ENCODE results near the gene CACNA2D3. TPM values are rescaled to one million over a fixed set of nuclear protein-coding genes. Genes with fewer than 3 reads are reported as not detected.

The CACNA2D3 gene
- total RNA-seq, 1 donor from 2014 or later: 0.70 TPM

DNA sequence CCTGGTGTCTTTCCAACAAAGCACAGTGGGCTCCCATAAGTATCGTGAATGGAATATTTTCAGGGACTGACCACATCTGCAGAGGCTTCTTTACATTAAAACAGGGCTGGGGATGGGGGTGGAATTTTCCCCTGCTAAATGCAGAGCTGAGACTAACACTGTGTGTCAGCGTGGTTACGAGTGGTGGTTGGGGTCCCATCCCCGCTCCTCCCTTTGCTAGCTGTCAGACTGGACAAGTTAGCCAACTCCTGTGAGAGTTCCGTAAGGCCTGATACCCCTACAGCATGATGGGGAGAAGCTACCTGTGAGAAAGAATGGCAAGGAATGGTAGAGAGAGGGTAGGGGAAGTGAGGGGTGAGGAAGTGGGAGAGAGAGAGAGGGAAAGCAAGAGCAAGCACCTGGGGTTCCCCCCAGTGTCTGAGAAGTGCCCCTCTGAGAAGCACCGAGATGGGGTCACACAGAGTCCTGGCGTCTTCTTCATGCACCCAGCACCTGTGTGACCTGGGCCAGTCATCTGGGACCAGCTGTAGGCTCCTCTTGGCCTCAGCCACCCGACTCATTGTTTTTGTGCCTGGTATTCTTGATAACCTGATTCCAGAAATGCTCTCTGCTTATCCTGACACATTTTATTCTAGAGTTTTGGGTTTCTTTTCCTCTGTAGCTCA lies 395.8 kb downstream of the CACNA2D3 start:
- Histone ChIP-seq H4K20me1 (ENCODE audit: insufficient read depth, low read length) (no peaks in the 10 kb centered on the region), H3K9me3 (ENCODE audit: insufficient read depth, low read depth, low read length) (peaks cover 4% of the 10 kb centered on the region), H3K79me2 (ENCODE audit: insufficient read depth, low read length) (no peaks in the 10 kb centered on the region), H3K27ac (ENCODE audit: low read depth, low read length) (no peak overlapping the region), H3K27me3 (ENCODE audit: insufficient read depth, low read length) (no peaks in the 10 kb centered on the region), H2AFZ (ENCODE audit: low read depth, low read length) (no peak overlapping the region), H3K4me2 (ENCODE audit: low read length) (no peak overlapping the region), H3K4me1 (ENCODE audit: insufficient read depth, low read length) (no peaks in the 10 kb centered on the region), H3K36me3 (ENCODE audit: insufficient read depth, low read length) (no peaks in the 10 kb centered on the region), H3K9ac (ENCODE audit: low read length) (no peak overlapping the region), H3K4me3 (ENCODE audit: insufficient read depth, low read depth, low read length) (no peak overlapping the region)
- Mint-ChIP-seq H3K9me3 (ENCODE audit: unreplicated experiment) (peaks cover 8% of the 10 kb centered on the region), H3K4me3 (ENCODE audit: unreplicated experiment) (no peak overlapping the region), H3K36me3 (ENCODE audit: low read depth, unreplicated experiment) (no peaks in the 10 kb centered on the region), H3K27me3 (ENCODE audit: low read depth, unreplicated experiment) (peaks cover 23% of the 10 kb centered on the region), H3K4me1 (ENCODE audit: low read depth, unreplicated experiment) (no peaks in the 10 kb centered on the region), H3K27ac (ENCODE audit: unreplicated experiment) (no peak overlapping the region)
- FAIRE-seq (no peak), DNase-seq (ENCODE audit: low read depth) (no peak)
- TF ChIP-seq EZH2 (IDR thresholded peaks at IDR 0.05; ENCODE audit: insufficient read depth, low read length): no peak
- TF ChIP-seq, protein P1, sequence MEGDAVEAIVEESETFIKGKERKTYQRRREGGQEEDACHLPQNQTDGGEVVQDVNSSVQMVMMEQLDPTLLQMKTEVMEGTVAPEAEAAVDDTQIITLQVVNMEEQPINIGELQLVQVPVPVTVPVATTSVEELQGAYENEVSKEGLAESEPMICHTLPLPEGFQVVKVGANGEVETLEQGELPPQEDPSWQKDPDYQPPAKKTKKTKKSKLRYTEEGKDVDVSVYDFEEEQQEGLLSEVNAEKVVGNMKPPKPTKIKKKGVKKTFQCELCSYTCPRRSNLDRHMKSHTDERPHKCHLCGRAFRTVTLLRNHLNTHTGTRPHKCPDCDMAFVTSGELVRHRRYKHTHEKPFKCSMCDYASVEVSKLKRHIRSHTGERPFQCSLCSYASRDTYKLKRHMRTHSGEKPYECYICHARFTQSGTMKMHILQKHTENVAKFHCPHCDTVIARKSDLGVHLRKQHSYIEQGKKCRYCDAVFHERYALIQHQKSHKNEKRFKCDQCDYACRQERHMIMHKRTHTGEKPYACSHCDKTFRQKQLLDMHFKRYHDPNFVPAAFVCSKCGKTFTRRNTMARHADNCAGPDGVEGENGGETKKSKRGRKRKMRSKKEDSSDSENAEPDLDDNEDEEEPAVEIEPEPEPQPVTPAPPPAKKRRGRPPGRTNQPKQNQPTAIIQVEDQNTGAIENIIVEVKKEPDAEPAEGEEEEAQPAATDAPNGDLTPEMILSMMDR (IDR thresholded peaks at IDR 0.05; ENCODE audit: insufficient read depth, low read depth, low read length): no peak

DNA sequence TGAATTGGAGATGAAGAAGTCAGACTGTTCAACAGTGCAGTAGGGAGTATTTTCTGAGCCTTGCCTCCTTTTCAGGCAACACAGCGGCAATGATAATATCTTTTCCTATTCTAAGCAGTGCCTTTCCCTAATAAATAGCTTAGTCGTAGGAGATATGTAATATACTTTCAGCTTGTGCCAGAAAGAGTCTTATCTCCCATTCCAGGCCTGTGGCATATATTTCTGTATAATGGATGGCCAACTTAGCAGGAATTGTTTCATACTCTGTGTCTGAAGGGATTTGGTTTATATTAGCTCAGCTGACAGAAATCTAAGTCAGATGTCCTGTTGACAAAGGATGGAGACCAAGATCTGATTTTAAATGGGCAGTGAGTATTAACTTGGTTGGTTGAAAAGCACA lies 397.1 kb downstream of the CACNA2D3 start:
- no peaks in the 10 kb centered on the region for H3K4me1 Mint-ChIP-seq (ENCODE audit: low read depth, unreplicated experiment)
- H3K36me3 Mint-ChIP-seq (ENCODE audit: low read depth, unreplicated experiment): no peaks in the 10 kb centered on the region
- Histone ChIP-seq H3K79me2 (ENCODE audit: insufficient read depth, low read length) (no peaks in the 10 kb centered on the region), H3K36me3 (ENCODE audit: insufficient read depth, low read length) (no peaks in the 10 kb centered on the region), H3K9ac (ENCODE audit: low read length) (no peak overlapping the region), H3K27me3 (ENCODE audit: insufficient read depth, low read length) (no peaks in the 10 kb centered on the region), H3K27ac (ENCODE audit: low read depth, low read length) (no peak overlapping the region), H2AFZ (ENCODE audit: low read depth, low read length) (no peak overlapping the region), H3K4me3 (ENCODE audit: insufficient read depth, low read depth, low read length) (no peak overlapping the region), H4K20me1 (ENCODE audit: insufficient read depth, low read length) (no peaks in the 10 kb centered on the region), H3K9me3 (ENCODE audit: insufficient read depth, low read depth, low read length) (peaks cover 4% of the 10 kb centered on the region), H3K4me2 (ENCODE audit: low read length) (no peak overlapping the region), H3K4me1 (ENCODE audit: insufficient read depth, low read length) (no peaks in the 10 kb centered on the region)
- DNase-seq (ENCODE audit: low read depth) (no peak), FAIRE-seq (no peak)
- H3K27me3 Mint-ChIP-seq (ENCODE audit: low read depth, unreplicated experiment): peaks cover 20% of the 10 kb centered on the region
- H3K9me3 Mint-ChIP-seq (ENCODE audit: unreplicated experiment): peaks cover 8% of the 10 kb centered on the region
- H3K27ac Mint-ChIP-seq (ENCODE audit: unreplicated experiment): no peak overlapping the region
- no peak for TF ChIP-seq EZH2 (IDR thresholded peaks at IDR 0.05; ENCODE audit: insufficient read depth, low read length)
- TF ChIP-seq, protein P1 (IDR thresholded peaks at IDR 0.05; ENCODE audit: insufficient read depth, low read depth, low read length): no peak
- no peak overlapping the region for H3K4me3 Mint-ChIP-seq (ENCODE audit: unreplicated experiment)

DNA sequence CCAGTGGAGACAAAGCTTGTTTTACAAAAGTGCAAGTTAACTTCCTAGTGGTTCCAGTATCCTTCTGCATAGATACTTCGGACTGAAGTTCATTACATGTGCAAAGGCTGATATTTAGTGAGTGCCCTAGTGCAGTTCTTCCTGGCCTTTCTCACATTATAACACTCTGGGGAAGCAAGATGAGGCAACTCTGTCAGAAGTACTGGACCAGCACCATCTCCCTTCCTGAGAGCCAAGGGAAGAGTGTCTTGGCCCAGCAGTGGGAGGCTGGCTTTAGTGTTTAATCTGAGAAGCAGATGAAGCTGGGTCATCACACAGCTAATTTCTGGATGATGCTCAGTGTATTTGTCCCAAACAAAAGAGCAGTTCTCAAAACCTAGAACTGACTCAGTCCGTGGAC lies 397.7 kb downstream of the CACNA2D3 start:
- Mint-ChIP-seq H3K36me3 (ENCODE audit: low read depth, unreplicated experiment) (no peaks in the 10 kb centered on the region), H3K9me3 (ENCODE audit: unreplicated experiment) (peaks cover 8% of the 10 kb centered on the region), H3K27me3 (ENCODE audit: low read depth, unreplicated experiment) (peaks cover 17% of the 10 kb centered on the region), H3K27ac (ENCODE audit: unreplicated experiment) (no peak overlapping the region), H3K4me3 (ENCODE audit: unreplicated experiment) (no peak overlapping the region), H3K4me1 (ENCODE audit: low read depth, unreplicated experiment) (no peaks in the 10 kb centered on the region)
- Histone ChIP-seq H3K4me2 (ENCODE audit: low read length) (no peak overlapping the region), H3K4me1 (ENCODE audit: insufficient read depth, low read length) (no peaks in the 10 kb centered on the region), H3K36me3 (ENCODE audit: insufficient read depth, low read length) (no peaks in the 10 kb centered on the region), H2AFZ (ENCODE audit: low read depth, low read length) (no peak overlapping the region), H3K9me3 (ENCODE audit: insufficient read depth, low read depth, low read length) (peaks cover 4% of the 10 kb centered on the region), H4K20me1 (ENCODE audit: insufficient read depth, low read length) (no peaks in the 10 kb centered on the region), H3K27ac (ENCODE audit: low read depth, low read length) (no peak overlapping the region), H3K27me3 (ENCODE audit: insufficient read depth, low read length) (no peaks in the 10 kb centered on the region), H3K79me2 (ENCODE audit: insufficient read depth, low read length) (no peaks in the 10 kb centered on the region), H3K4me3 (ENCODE audit: insufficient read depth, low read depth, low read length) (no peak overlapping the region), H3K9ac (ENCODE audit: low read length) (no peak overlapping the region)
- FAIRE-seq (no peak), DNase-seq (ENCODE audit: low read depth) (no peak)
- TF ChIP-seq, protein P1 (IDR thresholded peaks at IDR 0.05; ENCODE audit: insufficient read depth, low read depth, low read length): no peak
- TF ChIP-seq EZH2 (IDR thresholded peaks at IDR 0.05; ENCODE audit: insufficient read depth, low read length): no peak
